Measurements from ENCODE around the gene BFSP1.

The BFSP1 gene

GRCh38 chr20:17525132-17525531, 6.0 kb downstream of the BFSP1 start:
- Histone ChIP-seq H3K4me3 (replicated peaks; ENCODE audit: insufficient read depth, low read length) (no peak overlapping the region), H3K27me3 (ENCODE audit: insufficient read depth, poor library complexity, severe bottlenecking) (no peaks in the 10 kb centered on the region), H3K27ac (replicated peaks) (no peak overlapping the region)
- DNase-seq (ENCODE audit: low read depth in 1 of 2, low spot score in 1 of 2): no peak
- TF ChIP-seq GABPA (IDR thresholded peaks at IDR 0.05; ENCODE audit: low read depth): no peak
- no peak for TF ChIP-seq POLR2AphosphoS5 (IDR thresholded peaks at IDR 0.05; ENCODE audit: low read depth)
- no peak for TF ChIP-seq REST (IDR thresholded peaks at IDR 0.05; ENCODE audit: insufficient replicate concordance, low read depth)
- no peak for TF ChIP-seq SPI1 (IDR thresholded peaks at IDR 0.05; ENCODE audit: borderline replicate concordance, low read depth)

- no peaks in the 10 kb centered on the region for H3K27me3 ChIP-seq (ENCODE audit: insufficient read depth, poor library complexity, severe bottlenecking)
- no peak for TF ChIP-seq SPI1 (IDR thresholded peaks at IDR 0.05; ENCODE audit: borderline replicate concordance, low read depth)
- no peak for TF ChIP-seq REST (IDR thresholded peaks at IDR 0.05; ENCODE audit: insufficient replicate concordance, low read depth)
- TF ChIP-seq CTCF (IDR thresholded peaks at IDR 0.05; ENCODE audit: insufficient read depth, low read length): no peak
- no peak for TF ChIP-seq POLR2AphosphoS5 (IDR thresholded peaks at IDR 0.05; ENCODE audit: low read depth)
- TF ChIP-seq GABPA (IDR thresholded peaks at IDR 0.05; ENCODE audit: low read depth): no peak
- H3K4me3 ChIP-seq (replicated peaks; ENCODE audit: insufficient read depth, low read length): no peak overlapping the region
- H3K27ac ChIP-seq (replicated peaks): no peak overlapping the region
- no peak for DNase-seq (ENCODE audit: low read depth in 1 of 2, low spot score in 1 of 2)
These were observed 6.6 kb downstream of the BFSP1 start for GRCh38 chr20:17524560-17524959.

GRCh38 chr20:17523326-17523725, 7.9 kb downstream of the BFSP1 start:
- TF ChIP-seq CTCF (IDR thresholded peaks at IDR 0.05; ENCODE audit: insufficient read depth, low read length): no peak
- TF ChIP-seq GABPA (IDR thresholded peaks at IDR 0.05; ENCODE audit: low read depth): no peak
- no peak for TF ChIP-seq POLR2AphosphoS5 (IDR thresholded peaks at IDR 0.05; ENCODE audit: low read depth)
- Histone ChIP-seq H3K27ac (replicated peaks) (no peak overlapping the region), H3K4me3 (replicated peaks; ENCODE audit: insufficient read depth, low read length) (no peak overlapping the region), H3K27me3 (ENCODE audit: insufficient read depth, poor library complexity, severe bottlenecking) (no peaks in the 10 kb centered on the region)
- no peak for DNase-seq (ENCODE audit: low read depth in 1 of 2, low spot score in 1 of 2)

GRCh38 chr20:17522528-17522927, 8.7 kb downstream of the BFSP1 start:
- TF ChIP-seq SPI1 (IDR thresholded peaks at IDR 0.05; ENCODE audit: borderline replicate concordance, low read depth) (no peak), REST (IDR thresholded peaks at IDR 0.05; ENCODE audit: insufficient replicate concordance, low read depth) (no peak), GABPA (IDR thresholded peaks at IDR 0.05; ENCODE audit: low read depth) (no peak), CTCF (IDR thresholded peaks at IDR 0.05; ENCODE audit: insufficient read depth, low read length) (no peak), POLR2AphosphoS5 (IDR thresholded peaks at IDR 0.05; ENCODE audit: low read depth) (no peak)
- H3K27ac ChIP-seq (replicated peaks): no peak overlapping the region
- H3K4me3 ChIP-seq (replicated peaks; ENCODE audit: insufficient read depth, low read length): no peak overlapping the region
- no peaks in the 10 kb centered on the region for H3K27me3 ChIP-seq (ENCODE audit: insufficient read depth, poor library complexity, severe bottlenecking)
- no peak for DNase-seq (ENCODE audit: low read depth in 1 of 2, low spot score in 1 of 2)

Measured in HL-60 (cell line).